Central memory CD4-positive, alpha-beta T cell (primary cell): ENCODE measurements around the gene ARHGEF1.
A peak's percentile ranks its signal among the peaks of the same experiment; 100 is the strongest.
"Not testable (repeated sequence)": the region's sequence is repeated elsewhere in the genome, so short reads cannot be mapped to it uniquely, and the experiment has no call there.

ENCODE experiments used
- DNase-seq: peaks from one replicate; pipeline ENCODE4 v3.0.0; 2022

The ARHGEF1 gene

DNA sequence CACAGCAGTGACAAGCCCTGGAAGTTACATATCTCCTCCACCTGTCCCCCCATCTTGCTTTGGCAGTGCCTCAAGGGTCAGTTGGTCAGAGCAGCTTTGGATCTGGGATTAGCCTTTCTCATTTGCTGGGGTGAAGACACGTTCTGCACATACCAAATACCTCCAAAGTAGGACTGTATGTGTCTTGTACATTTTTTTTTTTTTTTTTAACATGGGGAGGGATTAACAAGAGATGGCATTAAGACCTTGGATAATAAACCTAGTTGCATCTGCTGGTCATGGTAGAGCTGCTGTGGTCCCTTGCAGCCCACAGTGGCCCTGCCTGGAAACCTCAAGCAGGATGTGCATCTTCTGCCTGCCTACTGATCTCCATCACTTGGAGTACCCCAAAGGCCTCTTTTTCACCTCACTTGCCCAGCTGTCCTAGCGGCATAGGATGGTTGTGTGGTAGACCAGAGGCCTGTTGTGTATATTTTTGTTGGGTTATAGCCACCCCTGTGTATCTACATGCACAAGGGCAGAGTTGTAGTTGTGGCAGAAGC lies 20.5 kb upstream of the ARHGEF1 start:
- DNase-seq = no peak

- no peak for DNase-seq
Observed at GRCh38 chr19:41863209-41863931, 19.6 kb upstream of the ARHGEF1 start.

DNA sequence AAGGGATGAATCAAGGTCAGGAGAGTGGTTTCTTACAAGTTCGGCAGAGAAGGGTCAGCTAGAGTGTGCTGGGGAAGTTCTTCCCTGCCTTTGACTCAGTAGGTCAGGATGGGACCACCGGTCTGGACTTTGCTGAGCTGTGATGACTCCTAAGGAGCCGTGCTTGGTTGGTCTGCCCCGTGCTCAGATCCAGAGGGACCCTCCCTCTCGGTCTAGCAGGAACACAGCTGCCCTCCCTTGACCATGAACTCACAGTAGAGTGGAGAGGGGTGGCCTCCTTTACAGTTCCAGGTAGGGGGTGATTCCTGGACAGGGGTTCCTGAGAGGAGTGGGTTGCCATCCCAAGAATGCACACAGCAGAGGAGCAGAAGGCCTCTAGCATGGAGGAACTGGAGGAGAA lies 18.6 kb upstream of the ARHGEF1 start:
- no peak for DNase-seq

DNA sequence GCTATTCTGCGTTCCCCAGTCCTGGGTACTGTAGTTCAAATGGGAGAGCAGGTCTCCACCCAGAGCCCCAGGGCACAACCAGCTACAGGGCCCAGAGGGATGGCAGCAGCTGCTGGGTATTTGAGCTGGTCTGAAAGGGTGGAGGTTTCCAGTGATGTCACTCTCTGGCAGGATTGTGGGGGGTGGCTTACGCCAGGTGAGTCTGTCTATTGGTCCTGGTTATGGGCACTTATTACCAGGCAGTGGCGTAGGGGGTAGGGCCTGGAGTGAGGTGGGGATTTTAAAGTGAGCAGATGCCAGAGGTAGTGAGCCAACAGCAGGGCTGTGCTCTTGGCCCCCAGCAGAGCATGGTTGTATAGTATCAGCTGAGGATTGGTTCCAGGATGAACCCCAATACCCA lies 16.7 kb upstream of the ARHGEF1 start:
- no peak for DNase-seq

DNA sequence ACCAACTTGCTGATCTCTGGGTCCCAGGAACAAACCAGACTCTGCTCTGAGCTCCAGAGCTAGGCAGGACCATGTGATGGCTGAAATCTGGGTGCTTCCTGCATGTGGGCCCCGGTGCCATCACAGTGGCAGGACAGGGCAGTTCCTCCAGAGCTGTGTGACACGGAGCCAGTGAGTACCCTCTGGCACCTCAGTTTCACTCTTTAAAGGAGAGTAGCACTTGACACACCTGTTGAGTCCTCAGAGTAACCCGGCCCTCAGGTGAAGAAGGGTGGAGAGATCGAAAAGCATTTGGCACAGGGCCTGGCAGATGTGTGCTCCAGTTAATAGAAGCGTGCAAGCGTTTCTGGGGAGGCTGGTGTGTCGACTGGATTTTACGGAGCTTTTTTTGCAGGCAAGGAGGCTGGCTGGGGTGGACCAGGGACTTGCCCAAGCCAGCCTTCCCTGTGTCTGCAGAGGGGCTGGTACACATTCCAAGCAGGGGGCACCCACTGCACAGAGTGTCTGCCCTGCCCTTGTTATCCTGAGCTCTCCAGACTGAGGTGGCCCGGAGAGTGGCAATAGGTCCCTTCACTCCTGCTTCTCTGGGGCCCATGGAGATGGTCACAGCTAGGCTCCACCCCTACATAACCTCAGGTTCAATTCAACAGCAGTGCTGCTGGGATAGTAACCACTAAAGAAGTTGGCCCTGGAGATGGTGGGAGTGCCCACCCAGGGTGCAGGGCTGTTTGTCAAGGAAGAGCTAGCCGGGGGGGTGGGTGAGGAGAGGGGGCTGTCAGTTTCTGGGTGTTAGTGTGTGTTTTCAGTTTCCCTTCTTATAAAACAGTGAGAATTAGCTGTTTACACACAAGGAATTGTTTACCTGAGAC lies 14.6 kb upstream of the ARHGEF1 start:
- no peak for DNase-seq

- no peak for DNase-seq
Observed at GRCh38 chr19:41868989-41869300, 14.0 kb upstream of the ARHGEF1 start.

DNA sequence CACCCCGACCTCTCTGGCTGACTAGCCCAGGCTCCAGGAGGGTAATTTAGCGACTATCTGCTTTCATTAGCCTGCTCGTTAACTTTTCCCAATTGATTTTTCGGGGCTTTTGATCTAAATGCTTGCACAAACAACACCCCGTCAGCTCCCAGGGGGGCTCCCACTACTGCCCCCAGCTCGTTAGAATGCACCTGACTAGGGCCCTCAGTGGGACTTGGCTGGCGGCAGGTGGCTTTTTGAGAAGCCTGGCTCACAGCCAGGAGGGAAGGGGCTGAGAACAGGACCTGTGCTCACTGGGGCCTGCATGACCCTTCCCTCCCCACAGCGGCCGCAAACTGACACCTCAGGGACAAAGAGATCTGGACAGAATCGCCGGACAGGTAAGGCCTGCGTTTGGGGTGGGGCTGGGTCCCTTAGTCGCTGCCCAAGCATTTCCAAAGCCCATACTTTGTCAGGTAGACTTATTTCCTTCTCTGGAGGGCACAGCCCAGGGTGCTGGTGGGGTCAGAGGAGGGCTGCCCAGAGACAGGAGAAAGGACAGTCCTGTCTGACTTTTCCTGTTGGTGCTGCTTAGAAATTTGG lies 13.5 kb upstream of the ARHGEF1 start:
- no peak for DNase-seq

DNA sequence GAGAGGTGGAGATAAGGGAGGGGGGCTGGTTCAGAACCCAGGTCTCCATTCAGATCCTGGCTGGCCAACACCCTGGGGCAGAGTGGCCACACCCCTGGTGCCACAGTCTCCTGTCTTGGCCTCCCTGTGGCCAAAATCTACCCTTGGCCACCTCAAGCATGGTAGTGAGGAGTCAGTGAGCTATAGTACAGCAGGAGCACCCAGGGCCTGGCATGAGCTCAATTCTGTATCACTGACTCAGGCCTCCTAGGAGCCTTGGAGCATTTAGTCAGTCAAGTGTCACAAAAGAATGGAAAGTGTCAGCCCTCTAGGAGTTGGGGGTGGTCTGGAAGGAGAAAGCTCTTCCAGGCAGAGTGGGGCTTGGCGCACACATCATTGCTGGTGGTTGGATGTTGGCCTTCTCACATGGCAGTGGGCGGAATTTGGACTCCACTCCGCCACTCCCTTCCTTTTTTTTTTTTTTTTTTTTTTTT lies 12.5 kb upstream of the ARHGEF1 start:
- DNase-seq = no peak

- peak; percentile 78 for DNase-seq
Observed at GRCh38 chr19:41871573-41872383, 11.2 kb upstream of the ARHGEF1 start.

GRCh38 chr19:41872384-41872774 lies 10.6 kb upstream of the ARHGEF1 start:
- no peak for DNase-seq

DNA sequence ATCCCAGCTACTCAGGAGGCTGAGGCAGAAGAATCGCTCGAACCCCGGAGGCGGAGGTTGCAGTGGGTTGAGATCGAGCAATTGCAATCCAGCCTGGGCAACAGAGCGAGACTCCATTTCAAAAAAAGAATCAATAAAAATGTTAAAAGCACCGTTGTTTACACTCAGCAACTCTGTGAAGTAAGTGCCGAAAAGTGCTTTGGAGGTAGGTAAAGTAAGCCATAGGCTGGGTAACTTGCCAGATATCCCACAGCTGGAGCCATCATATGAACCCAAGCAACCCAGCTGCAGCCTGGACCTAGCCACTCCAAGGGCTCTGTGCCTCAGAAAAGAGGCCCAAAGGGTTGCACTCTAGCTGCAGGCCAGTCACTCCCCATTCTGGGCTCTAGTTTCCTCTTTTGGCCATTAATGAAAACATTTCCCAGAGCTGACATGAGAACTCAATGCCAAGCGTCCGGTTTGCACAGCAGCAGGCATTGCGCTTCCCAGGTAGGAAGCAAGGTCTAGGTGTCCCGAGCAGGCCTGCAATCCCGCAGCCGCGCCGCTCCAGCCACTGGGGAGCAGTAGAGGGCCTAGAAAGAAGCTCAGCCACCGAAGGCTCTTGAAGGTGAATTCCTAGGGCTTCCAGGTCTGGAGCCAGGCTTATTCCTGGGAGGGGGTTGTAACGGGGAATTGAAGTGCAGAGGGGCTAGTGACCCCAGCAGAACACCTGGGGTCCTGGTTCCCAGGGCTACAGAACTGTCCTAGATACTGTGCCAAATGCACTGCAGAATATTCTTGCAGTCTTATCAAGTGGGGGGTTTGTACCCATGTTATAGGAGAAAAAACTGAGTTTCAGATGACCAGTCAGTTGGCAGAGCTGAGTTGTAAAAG lies 10.0 kb upstream of the ARHGEF1 start:
- DNase-seq = peak; percentile 62

GRCh38 chr19:41875973-41876372 lies 7.0 kb upstream of the ARHGEF1 start:
- DNase-seq = not testable (repeated sequence)

GRCh38 chr19:41876847-41877832 lies 5.8 kb upstream of the ARHGEF1 start, which contains the start of gene CD79A:
Gene CD79A, plus strand, starts transcription at chr19:41877279. Its CDS starts 26 bp downstream, at chr19:41877305.
- DNase-seq = no peak

GRCh38 chr19:41877916-41878905 lies 4.8 kb upstream of the ARHGEF1 start:
- DNase-seq = no peak

DNA sequence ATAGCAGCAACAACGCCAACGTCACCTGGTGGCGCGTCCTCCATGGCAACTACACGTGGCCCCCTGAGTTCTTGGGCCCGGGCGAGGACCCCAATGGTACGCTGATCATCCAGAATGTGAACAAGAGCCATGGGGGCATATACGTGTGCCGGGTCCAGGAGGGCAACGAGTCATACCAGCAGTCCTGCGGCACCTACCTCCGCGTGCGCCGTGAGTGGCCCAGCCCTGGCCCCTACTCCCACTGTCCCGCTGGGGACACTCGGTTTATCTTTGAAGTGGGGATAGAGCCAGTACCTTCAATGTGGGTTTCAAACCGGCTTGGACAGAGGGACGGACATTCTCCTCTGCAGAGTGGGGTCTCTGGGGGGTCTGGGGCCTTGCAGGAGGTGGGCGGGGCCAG lies 3.9 kb upstream of the ARHGEF1 start:
- DNase-seq = no peak

DNA sequence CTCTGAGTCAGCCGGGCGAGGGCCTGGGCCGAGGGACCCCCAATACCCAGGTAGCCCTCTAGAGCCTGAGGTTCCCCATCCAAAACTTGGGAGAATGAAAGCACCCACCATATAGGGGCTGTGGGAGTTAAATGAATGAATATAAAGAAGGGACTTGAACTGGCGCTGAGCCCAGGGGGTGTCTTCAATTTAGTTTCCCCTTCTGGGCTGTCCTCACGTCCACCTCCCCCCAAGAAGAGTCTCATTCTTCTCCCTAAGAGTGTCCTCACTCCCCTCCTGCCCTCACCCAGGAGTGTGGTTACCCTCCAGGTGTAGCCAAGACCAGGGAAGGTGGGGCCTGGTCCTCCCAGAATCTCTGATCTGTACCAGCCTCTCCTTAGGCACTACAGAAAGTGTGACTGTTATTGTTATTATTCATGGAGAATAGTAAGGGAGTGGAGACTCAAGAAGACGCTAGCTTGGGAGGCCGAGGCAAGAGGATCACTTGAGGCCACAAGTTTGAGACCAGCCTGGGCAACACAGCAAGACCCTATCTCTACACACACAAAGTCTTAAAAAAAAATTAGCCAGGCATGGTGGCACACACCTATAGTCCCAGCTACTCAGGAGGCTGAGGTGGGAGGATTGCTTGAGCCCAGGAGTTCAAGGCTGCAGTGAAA lies 3.2 kb upstream of the ARHGEF1 start:
- no peak for DNase-seq

DNA sequence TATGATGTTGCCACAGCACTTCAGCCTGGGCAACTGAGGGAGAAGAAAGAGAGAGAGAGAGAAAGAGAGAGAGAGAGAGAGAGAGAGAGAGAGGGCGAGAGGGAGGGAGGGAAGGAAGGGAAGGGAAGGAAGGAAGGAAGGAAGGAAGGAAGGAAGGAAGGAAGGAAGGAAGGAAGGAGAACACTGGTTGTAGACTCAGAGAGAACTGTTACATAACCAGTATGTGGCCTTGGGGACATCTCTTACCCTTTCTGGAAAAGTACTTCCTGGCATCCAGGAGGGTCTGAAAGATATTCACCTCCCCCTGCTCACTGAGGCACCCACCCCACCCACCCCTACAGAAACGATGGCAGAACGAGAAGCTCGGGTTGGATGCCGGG lies 2.7 kb upstream of the ARHGEF1 start:
- DNase-seq = no peak

- DNase-seq = no peak
Observed at GRCh38 chr19:41883463-41883820, 458 bp downstream of the ARHGEF1 start.
